ENCODE data around the gene SEZ6L. TPM values are rescaled to one million over a fixed set of nuclear protein-coding genes. Genes with fewer than 3 reads are reported as not detected.

Gene SEZ6L
- total RNA-seq, 1 experiment from 2014 or later = 0.13 TPM

DNA sequence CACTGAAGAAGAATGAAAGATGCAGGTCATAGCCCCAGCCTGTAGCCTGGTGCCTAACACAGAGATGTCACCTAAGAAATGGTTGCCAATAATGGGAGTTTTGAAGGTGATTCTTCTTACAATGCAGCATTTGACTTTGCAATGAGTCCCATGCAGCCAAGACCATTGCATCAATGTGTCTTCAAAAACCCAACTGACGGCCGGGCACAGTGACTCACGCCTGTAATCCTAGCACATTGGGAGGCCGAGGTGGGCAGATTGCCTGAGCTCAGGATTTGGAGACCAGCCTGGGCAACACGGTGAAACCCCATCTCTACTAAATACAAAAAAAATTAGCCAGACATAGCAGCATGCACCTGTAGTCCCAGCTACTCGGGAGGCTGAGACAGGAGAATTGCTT, 170.5 kb downstream of the SEZ6L start:
- H3K18ac ChIP-seq (ENCODE audit: insufficient read length, low read depth, low read length) = no peak overlapping the region
- H3K4ac ChIP-seq (ENCODE audit: low read depth, low read length) = no peak overlapping the region
- Mint-ChIP-seq H3K9me3 (no peaks in the 10 kb centered on the region), H3K4me1 (no peaks in the 10 kb centered on the region), H3K27me3 (ENCODE audit: low read depth) (peaks cover 81% of the 10 kb centered on the region), H3K27ac (no peak overlapping the region), H3K4me3 (no peak overlapping the region), H3K36me3 (ENCODE audit: insufficient read depth in 1 of 3, low read depth in 3 of 3) (no peaks in the 10 kb centered on the region)
- WGBS (ENCODE audit: extremely low coverage, insufficient read length, low lambda C conversion rate) = no CpG with 5 or more reads among the region's 6 CpGs
- no peak overlapping the region for H3K23ac ChIP-seq (ENCODE audit: insufficient read length, low read depth, low read length)
- no peak overlapping the region for H3K56ac ChIP-seq (ENCODE audit: insufficient read length, low read depth, low read length)
- no peak overlapping the region for H2BK20ac ChIP-seq (ENCODE audit: low read depth, low read length, poor library complexity, severe bottlenecking)
- no peak overlapping the region for H3K4me2 ChIP-seq (ENCODE audit: insufficient read depth, insufficient read length, low read length)
- H3T11ph ChIP-seq (ENCODE audit: low read length) = no peak overlapping the region
- H3K4me1 ChIP-seq (ENCODE audit: insufficient read depth, low read length) = no peaks in the 10 kb centered on the region
- DNase-seq = no peak
- H3K79me1 ChIP-seq (ENCODE audit: insufficient read depth, low read depth, low read length, poor library complexity, severe bottlenecking) = no peaks in the 10 kb centered on the region
- H3K14ac ChIP-seq (ENCODE audit: insufficient read depth, low read length) = no peak overlapping the region
- H2BK15ac ChIP-seq (ENCODE audit: low read depth, low read length) = no peak overlapping the region
- no peak overlapping the region for H4K8ac ChIP-seq (replicated peaks; ENCODE audit: insufficient read length, low read depth, low read length)
- H2BK12ac ChIP-seq (ENCODE audit: insufficient read length, low read depth, low read length) = no peak overlapping the region
- H3K79me2 ChIP-seq (ENCODE audit: insufficient read depth, low read length) = no peaks in the 10 kb centered on the region
- no peak overlapping the region for H4K91ac ChIP-seq (ENCODE audit: insufficient read length, low read depth, low read length)
- no peaks in the 10 kb centered on the region for H4K20me1 ChIP-seq (ENCODE audit: control insufficient read depth, insufficient read depth, insufficient read length)
- H2AFZ ChIP-seq (ENCODE audit: low read length) = no peak overlapping the region
- no peak overlapping the region for H3K27ac ChIP-seq (ENCODE audit: insufficient read length, low read depth, low read length)
- TF ChIP-seq, protein P1, sequence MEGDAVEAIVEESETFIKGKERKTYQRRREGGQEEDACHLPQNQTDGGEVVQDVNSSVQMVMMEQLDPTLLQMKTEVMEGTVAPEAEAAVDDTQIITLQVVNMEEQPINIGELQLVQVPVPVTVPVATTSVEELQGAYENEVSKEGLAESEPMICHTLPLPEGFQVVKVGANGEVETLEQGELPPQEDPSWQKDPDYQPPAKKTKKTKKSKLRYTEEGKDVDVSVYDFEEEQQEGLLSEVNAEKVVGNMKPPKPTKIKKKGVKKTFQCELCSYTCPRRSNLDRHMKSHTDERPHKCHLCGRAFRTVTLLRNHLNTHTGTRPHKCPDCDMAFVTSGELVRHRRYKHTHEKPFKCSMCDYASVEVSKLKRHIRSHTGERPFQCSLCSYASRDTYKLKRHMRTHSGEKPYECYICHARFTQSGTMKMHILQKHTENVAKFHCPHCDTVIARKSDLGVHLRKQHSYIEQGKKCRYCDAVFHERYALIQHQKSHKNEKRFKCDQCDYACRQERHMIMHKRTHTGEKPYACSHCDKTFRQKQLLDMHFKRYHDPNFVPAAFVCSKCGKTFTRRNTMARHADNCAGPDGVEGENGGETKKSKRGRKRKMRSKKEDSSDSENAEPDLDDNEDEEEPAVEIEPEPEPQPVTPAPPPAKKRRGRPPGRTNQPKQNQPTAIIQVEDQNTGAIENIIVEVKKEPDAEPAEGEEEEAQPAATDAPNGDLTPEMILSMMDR (conservative IDR thresholded peaks at IDR 0.05) = no peak
- no peak overlapping the region for H2BK120ac ChIP-seq (ENCODE audit: low read depth, low read length, poor library complexity, severe bottlenecking)
- no peaks in the 10 kb centered on the region for H3K9me3 ChIP-seq (ENCODE audit: control insufficient read depth, low read depth, low read length)
- no peak overlapping the region for H3K9ac ChIP-seq (ENCODE audit: extremely low read depth, insufficient read length, low read length)
- H3K23me2 ChIP-seq (ENCODE audit: insufficient read length, low read depth, low read length, poor library complexity, severe bottlenecking) = no peaks in the 10 kb centered on the region
- H2AK5ac ChIP-seq (ENCODE audit: insufficient read length, low read length) = no peak overlapping the region
- H4K5ac ChIP-seq (ENCODE audit: insufficient read length, low read depth, low read length) = no peak overlapping the region
- no peaks in the 10 kb centered on the region for H3K27me3 ChIP-seq (ENCODE audit: insufficient read depth, low read length)
- no peak overlapping the region for H2BK5ac ChIP-seq (ENCODE audit: insufficient read length, low read length)
